Upper lobe of left lung (tissue), 6 donors: ENCODE results near the gene EYS. TPM values are rescaled to one million over a fixed set of nuclear protein-coding genes. Genes with fewer than 3 reads are reported as not detected.

Experiments used
- ATAC-seq, 2 donors: fragments of 200-7000 bp; cut with Tn5 transposase; one replicate each; pipeline ENCODE4 v1.9.1; 2022; ENCODE audit warnings: mild to moderate bottlenecking in 2 of 2, moderate library complexity in 2 of 2; ENCODE audit not compliant: low FRiP score in 2 of 2
- DNase-seq, 2 donors: peaks; one replicate each; pipeline ENCODE4 v3.0.0-alpha.2; 2019 to 2020
- H3K27ac ChIP-seq, 4 donors: fragments of 200-600 bp; sonication (generic); one replicate each; pipeline ENCODE4 v1.5.1; 2016 to 2019
- H3K27me3 ChIP-seq, 4 donors: fragments of 200-600 bp; sonication (generic); one replicate each; pipeline ENCODE4 v1.5.1; 2017 to 2019
- H3K36me3 ChIP-seq, 4 donors: fragments of 200-600 bp; sonication (generic); one replicate each; pipeline ENCODE4 v1.5.1; 2016 to 2019
- H3K4me1 ChIP-seq, 4 donors: fragments of 200-600 bp; sonication (generic); one replicate each; pipeline ENCODE4 v1.5.1; 2018 to 2019
- H3K4me3 ChIP-seq, 4 donors: fragments of 200-600 bp; sonication (generic); one replicate each; pipeline ENCODE4 v1.5.1; 2017 to 2019; ENCODE audit warnings: mild to moderate bottlenecking in 2 of 4, moderate library complexity in 1 of 4
- H3K9me3 ChIP-seq, 4 donors: fragments of 200-600 bp; sonication (generic); one replicate each; pipeline ENCODE4 v1.5.1; 2018 to 2019
- EP300 ChIP-seq, 4 donors: sonication (generic); formaldehyde crosslinking; IDR thresholded peaks; one replicate each; pipeline ENCODE4 v1.5.1; 2017; ENCODE audit warnings: antibody characterized with exemption in 4 of 4, control low read depth in 2 of 4
- POLR2A ChIP-seq, 4 donors: fragments of 450-650 bp; IDR thresholded peaks; one replicate each; pipeline ENCODE4 v1.5.1; 2016 to 2017; ENCODE audit warnings: antibody characterized with exemption in 4 of 4, mild to moderate bottlenecking in 2 of 4
- POLR2AphosphoS5 ChIP-seq, 2 donors: sonication (generic); formaldehyde crosslinking; IDR thresholded peaks; one replicate each; pipeline ENCODE4 v1.5.1; 2017; ENCODE audit warnings: antibody characterized with exemption in 2 of 2
- WGBS, 2 donors: methylation state at CpG; one replicate each; pipeline ENCODE4 v1.1.5; 2017 to 2018; 5-methylcytosine and 5-hydroxymethylcytosine counted together
- total RNA-seq, 6 donors: library from RNA; depleted of rRNA in 4 of 6; stranded (reverse); fragments of >200 nt in 4 of 6; gene quantifications; one replicate each; pipeline versions ENCODE4 v1.1.0 to v1.2.1, GENCODE V29; 2016 to 2021
- TF ChIP-seq, protein P1 (sequence below), 6 experiments: fragments of 450-650 bp in 4 of 6; fragments of 200-600 bp in 2 of 6; sonication (generic) in 2 of 6; IDR thresholded peaks; one replicate each; pipeline ENCODE4 v1.5.1; 2016 to 2019; ENCODE audit warnings: antibody characterized with exemption in 6 of 6
- donor health status: DM: no; HTN: no; CAD: no; lungs with moderate emphysema.
- donor health status: DM: no; HTN: yes; CAD: no; lungs with severe emphysema.

EYS gene
- total RNA-seq, 6 donors from 2014 or later, result under 0.01 to 0.46 (median 0.28) TPM; not detected in 2

DNA sequence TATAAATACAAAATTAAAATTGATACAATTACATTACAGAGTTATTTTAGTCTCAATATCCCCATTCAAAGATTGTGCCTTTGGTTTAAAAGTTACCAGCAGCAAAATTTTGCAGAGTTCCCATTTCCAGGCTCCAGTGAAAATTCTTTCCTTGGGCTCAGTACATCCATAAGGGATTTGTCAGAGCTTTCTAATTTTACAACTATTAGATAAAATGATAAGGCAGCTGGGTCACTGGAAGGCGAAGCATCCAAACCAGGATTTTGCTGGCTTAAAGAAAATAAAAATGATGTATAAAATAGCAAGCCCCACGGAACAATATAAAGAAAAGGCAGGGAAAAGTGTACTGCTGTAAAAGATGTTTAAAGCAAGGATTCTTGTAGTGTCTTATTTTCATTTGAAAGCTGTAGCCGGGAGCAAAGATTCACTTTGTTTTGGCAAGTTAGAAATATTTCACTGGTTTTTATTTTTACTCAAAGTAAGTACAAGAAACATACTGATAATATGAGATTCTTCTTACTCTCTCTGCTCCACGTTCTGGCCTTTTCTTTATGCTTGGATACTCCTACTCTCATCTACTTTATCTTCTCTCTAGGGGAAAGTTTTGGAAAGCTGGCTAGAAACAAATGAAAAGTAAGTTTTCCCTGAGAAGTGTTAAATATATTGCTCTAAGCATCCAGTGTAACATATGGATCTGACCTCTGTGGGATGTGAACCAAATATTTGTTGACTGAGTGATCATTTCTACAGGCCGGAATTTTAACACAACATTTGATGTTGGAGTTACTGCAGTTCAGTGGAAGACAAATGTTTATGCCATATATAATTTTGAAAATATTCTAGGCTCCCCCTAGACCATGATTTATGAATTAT lies 1583.0 kb downstream of the EYS start:
- H3K27me3 ChIP-seq, result no peaks in the 10 kb centered on the region
- TF ChIP-seq EP300 (IDR thresholded peaks at IDR 0.05), result no peak
- TF ChIP-seq, protein P1, sequence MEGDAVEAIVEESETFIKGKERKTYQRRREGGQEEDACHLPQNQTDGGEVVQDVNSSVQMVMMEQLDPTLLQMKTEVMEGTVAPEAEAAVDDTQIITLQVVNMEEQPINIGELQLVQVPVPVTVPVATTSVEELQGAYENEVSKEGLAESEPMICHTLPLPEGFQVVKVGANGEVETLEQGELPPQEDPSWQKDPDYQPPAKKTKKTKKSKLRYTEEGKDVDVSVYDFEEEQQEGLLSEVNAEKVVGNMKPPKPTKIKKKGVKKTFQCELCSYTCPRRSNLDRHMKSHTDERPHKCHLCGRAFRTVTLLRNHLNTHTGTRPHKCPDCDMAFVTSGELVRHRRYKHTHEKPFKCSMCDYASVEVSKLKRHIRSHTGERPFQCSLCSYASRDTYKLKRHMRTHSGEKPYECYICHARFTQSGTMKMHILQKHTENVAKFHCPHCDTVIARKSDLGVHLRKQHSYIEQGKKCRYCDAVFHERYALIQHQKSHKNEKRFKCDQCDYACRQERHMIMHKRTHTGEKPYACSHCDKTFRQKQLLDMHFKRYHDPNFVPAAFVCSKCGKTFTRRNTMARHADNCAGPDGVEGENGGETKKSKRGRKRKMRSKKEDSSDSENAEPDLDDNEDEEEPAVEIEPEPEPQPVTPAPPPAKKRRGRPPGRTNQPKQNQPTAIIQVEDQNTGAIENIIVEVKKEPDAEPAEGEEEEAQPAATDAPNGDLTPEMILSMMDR (IDR thresholded peaks at IDR 0.05), result no peak
- no peak for TF ChIP-seq POLR2AphosphoS5 (IDR thresholded peaks at IDR 0.05)
- no peak for TF ChIP-seq POLR2A (IDR thresholded peaks at IDR 0.05)
- H3K27ac ChIP-seq, result no peak overlapping the region
- 65 to 70% methylated on average over 5 of the region's 5 CpGs for WGBS, 2 donors
- no peak overlapping the region for H3K4me3 ChIP-seq
- ATAC-seq (no peak), DNase-seq (no peak)
- no peaks in the 10 kb centered on the region for H3K36me3 ChIP-seq
- no peaks in the 10 kb centered on the region for H3K9me3 ChIP-seq
- H3K4me1 ChIP-seq, result no peaks in the 10 kb centered on the region

DNA sequence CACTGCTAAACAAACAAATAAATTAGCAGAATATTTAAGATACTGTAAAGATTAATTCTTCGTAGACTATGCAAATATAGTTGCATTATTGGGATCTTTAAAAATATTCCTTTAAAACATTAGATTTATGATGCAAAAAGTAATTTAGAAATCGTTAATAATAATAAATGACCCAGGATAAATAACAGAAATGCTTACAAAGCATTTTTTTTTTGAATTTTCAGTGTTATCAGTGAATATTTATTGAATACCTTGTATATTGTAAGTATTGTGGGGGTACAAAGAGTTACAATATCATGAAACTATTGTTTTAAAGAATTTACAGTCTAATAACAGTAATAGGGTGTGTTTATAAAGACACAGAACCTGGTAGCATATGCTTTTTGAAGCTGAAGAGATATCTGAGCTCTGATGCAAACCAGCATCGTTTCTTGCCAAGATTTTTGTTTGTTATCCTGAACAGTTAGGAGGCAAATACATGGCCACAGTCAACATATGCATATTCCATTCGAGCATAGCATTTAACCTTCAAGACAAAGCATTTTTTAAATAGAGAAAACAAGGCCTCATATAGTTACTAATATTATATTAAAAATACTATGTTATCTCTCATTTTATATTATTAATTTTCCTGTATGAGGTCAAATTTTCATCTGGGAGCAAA lies 1584.2 kb downstream of the EYS start:
- no peak overlapping the region for H3K4me3 ChIP-seq
- H3K4me1 ChIP-seq, result no peaks in the 10 kb centered on the region
- WGBS, 2 donors, result 57 to 58% methylated on average over 4 of the region's 4 CpGs
- ATAC-seq, result no peak
- H3K9me3 ChIP-seq, result no peaks in the 10 kb centered on the region
- no peak for TF ChIP-seq POLR2A (IDR thresholded peaks at IDR 0.05)
- TF ChIP-seq POLR2AphosphoS5 (IDR thresholded peaks at IDR 0.05), result no peak
- TF ChIP-seq EP300 (IDR thresholded peaks at IDR 0.05), result no peak
- TF ChIP-seq, protein P1 (IDR thresholded peaks at IDR 0.05), result no peak
- no peak overlapping the region for H3K27ac ChIP-seq
- no peaks in the 10 kb centered on the region for H3K36me3 ChIP-seq
- no peaks in the 10 kb centered on the region for H3K27me3 ChIP-seq
- DNase-seq, result no peak

DNA sequence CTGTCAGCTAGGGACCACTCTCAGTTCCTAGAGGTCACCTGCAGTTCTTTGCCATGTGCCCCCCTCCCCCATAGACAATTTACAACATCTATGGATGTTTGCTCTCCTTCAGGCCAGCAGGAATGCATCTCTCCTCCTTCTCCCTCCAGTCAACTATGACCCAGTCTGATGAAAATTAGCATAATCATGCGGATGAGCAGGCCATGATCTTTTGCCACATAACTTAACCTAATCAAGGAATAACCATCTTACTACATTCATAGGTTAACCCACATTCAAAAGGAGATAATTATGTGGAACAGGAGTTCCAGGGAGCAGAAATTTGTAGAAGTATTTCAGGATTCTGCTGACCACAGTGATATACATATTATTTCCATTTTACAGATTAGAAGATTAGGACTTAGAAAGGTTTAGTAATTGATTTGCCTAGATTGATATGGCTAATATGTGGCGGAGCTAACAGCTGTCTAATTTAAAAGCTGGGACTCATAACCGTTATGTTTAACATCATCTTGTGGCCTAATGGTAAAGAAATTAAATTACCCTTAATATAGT lies 1585.9 kb downstream of the EYS start:
- TF ChIP-seq, protein P1 (IDR thresholded peaks at IDR 0.05), result no peak
- no peak for TF ChIP-seq POLR2A (IDR thresholded peaks at IDR 0.05)
- no peak for TF ChIP-seq EP300 (IDR thresholded peaks at IDR 0.05)
- no peak for TF ChIP-seq POLR2AphosphoS5 (IDR thresholded peaks at IDR 0.05)
- WGBS, 2 donors, result 93 to 98% methylated on average over 3 of the region's 3 CpGs
- H3K4me3 ChIP-seq, result no peak overlapping the region
- no peaks in the 10 kb centered on the region for H3K9me3 ChIP-seq
- no peaks in the 10 kb centered on the region for H3K4me1 ChIP-seq
- DNase-seq (no peak), ATAC-seq (no peak)
- no peaks in the 10 kb centered on the region for H3K36me3 ChIP-seq
- no peaks in the 10 kb centered on the region for H3K27me3 ChIP-seq
- H3K27ac ChIP-seq, result no peak overlapping the region

DNA sequence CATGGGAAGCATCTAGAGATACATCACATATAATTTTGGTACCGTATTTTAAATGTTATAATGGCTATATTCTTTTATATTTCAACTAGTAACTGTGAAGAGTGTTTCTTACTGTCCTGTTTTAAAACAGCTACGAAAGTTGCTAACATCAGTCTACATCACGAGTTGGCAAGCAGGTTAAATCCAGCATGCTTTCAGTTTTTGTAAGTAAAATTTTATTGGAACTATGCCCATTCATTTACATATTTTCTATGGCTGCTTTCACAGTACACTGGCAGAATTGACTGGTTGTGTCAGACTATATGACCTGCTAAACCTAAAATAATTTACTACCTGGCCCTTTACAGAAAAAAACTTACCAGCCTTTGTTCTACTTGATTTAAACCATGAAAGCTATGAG lies 1593.3 kb downstream of the EYS start:
- no peaks in the 10 kb centered on the region for H3K9me3 ChIP-seq
- WGBS, 2 donors, result 69 to 73% methylated on average over 3 of the region's 3 CpGs
- ATAC-seq (no peak), DNase-seq (no peak)
- no peak for TF ChIP-seq POLR2A (IDR thresholded peaks at IDR 0.05)
- no peak for TF ChIP-seq POLR2AphosphoS5 (IDR thresholded peaks at IDR 0.05)
- TF ChIP-seq EP300 (IDR thresholded peaks at IDR 0.05), result no peak
- TF ChIP-seq, protein P1 (IDR thresholded peaks at IDR 0.05), result no peak
- H3K36me3 ChIP-seq, result no peaks in the 10 kb centered on the region
- H3K27ac ChIP-seq, result no peak overlapping the region
- no peaks in the 10 kb centered on the region for H3K4me1 ChIP-seq
- no peak overlapping the region for H3K4me3 ChIP-seq
- no peaks in the 10 kb centered on the region for H3K27me3 ChIP-seq
